Liver (tissue), 3 donors: Measurements from ENCODE around the gene FOXK1.

Experiments used
- CTCF ChIP-seq: fragments of 150-350 bp; IDR thresholded peaks from 2 replicates; pipeline ENCODE4 v1.5.1; 2017; ENCODE audit warnings: improper control_type of control experiment, low read depth, low read length; ENCODE audit not compliant: missing input control
- EGR1 ChIP-seq, 2 donors: IDR thresholded peaks; 2 replicates each; pipeline ENCODE4 v1.6.1; 2016 to 2018; ENCODE audit warnings: antibody characterized with exemption in 2 of 2, low read depth in 2 of 2
- GABPA ChIP-seq, 2 donors: IDR thresholded peaks in 1 of 2; conservative IDR thresholded peaks in 1 of 2; 2 replicates each; pipeline ENCODE4 v1.6.1; 2016; ENCODE audit warnings: antibody characterized with exemption in 2 of 2, mild to moderate bottlenecking in 1 of 2, moderate library complexity in 1 of 2
- JUND ChIP-seq, 2 donors: IDR thresholded peaks; 2 replicates each; pipeline ENCODE4 v1.6.1; 2016; ENCODE audit warnings: antibody characterized with exemption in 2 of 2
- MAX ChIP-seq: IDR thresholded peaks from 2 replicates; pipeline ENCODE4 v1.6.1; 2016; ENCODE audit warnings: antibody characterized with exemption
- NR2F2 ChIP-seq: IDR thresholded peaks from 2 replicates; pipeline ENCODE4 v1.6.1; 2016; ENCODE audit warnings: antibody characterized with exemption
- SP1 ChIP-seq: IDR thresholded peaks from 2 replicates; pipeline ENCODE4 v1.6.1; 2018; ENCODE audit warnings: antibody characterized with exemption, mild to moderate bottlenecking
- TAF1 ChIP-seq: conservative IDR thresholded peaks from 2 replicates; pipeline ENCODE4 v1.6.1; 2016; ENCODE audit warnings: antibody characterized with exemption, mild to moderate bottlenecking
- ZBTB33 ChIP-seq: IDR thresholded peaks from 2 replicates; pipeline ENCODE4 v1.6.1; 2016; ENCODE audit warnings: antibody characterized with exemption
- donor health status: healthy.
- donor health status: healthy.

GRCh38 chr7:4745971-4746919 is 64.2 kb downstream of the FOXK1 start:
- TF ChIP-seq CTCF, result no peak
- no peak for TF ChIP-seq NR2F2
- no peak for TF ChIP-seq ZBTB33
- no peak for TF ChIP-seq GABPA (IDR thresholded peaks at IDR 0.05 in 1 of 2, conservative IDR thresholded peaks at IDR 0.05 in 1 of 2)
- TF ChIP-seq EGR1 (IDR thresholded peaks at IDR 0.05; ENCODE audit: low read depth in 2 of 2), result no peak
- TF ChIP-seq TAF1, result no peak
- TF ChIP-seq MAX, result no peak
- TF ChIP-seq SP1, result no peak
- TF ChIP-seq JUND (IDR thresholded peaks at IDR 0.05), result peak in 1 of 2 donors; percentile 53
